GM12892 (cell line): ENCODE measurements around the gene KCNJ1.

Experiments used
- DNase-seq: peaks from one replicate; pipeline ENCODE4 v3.0.0; 2011; ENCODE audit not compliant: insufficient read length
- FAIRE-seq: peaks from 2 replicates; lab custom pipeline; 2011; peaks lifted over from hg19 to GRCh38; lab: Jason Lieb, UNC
- POLR2A ChIP-seq: IDR thresholded peaks from 2 replicates; pipeline ENCODE4 v1.6.1; 2011; ENCODE audit warnings: low read depth, low read length, control low read depth
- POLR2AphosphoS5 ChIP-seq: IDR thresholded peaks from 2 replicates; pipeline ENCODE4 v1.6.1; 2011; ENCODE audit warnings: low read depth, low read length, control low read depth
- TAF1 ChIP-seq: IDR thresholded peaks from 2 replicates; pipeline ENCODE4 v1.6.1; 2011; ENCODE audit warnings: low read depth, mild to moderate bottlenecking, control low read depth, low read length, borderline replicate concordance

The KCNJ1 gene

DNA sequence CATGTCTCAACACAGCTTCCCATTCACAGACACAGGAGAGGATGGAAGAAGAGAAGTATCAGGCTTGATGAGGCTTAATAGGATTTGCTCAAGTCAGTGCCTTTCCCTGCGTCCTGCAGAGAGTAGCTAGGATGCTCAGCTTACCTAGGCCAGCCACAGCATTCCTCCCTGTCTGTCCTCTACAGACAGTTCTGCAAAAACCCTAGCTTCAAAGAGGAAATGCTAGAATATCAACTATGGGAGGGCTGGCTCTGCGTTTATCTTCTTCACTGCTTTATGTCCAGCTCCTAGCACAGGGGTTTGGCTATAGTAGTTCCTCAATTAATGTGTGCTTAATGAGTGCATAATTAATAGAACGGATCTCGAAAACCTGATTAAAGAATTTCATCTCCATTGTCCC lies 40.5 kb upstream of the KCNJ1 start:
- DNase-seq = no peak
- TF ChIP-seq POLR2AphosphoS5 (no peak), POLR2A (no peak), TAF1 (no peak)
- FAIRE-seq = no peak

DNA sequence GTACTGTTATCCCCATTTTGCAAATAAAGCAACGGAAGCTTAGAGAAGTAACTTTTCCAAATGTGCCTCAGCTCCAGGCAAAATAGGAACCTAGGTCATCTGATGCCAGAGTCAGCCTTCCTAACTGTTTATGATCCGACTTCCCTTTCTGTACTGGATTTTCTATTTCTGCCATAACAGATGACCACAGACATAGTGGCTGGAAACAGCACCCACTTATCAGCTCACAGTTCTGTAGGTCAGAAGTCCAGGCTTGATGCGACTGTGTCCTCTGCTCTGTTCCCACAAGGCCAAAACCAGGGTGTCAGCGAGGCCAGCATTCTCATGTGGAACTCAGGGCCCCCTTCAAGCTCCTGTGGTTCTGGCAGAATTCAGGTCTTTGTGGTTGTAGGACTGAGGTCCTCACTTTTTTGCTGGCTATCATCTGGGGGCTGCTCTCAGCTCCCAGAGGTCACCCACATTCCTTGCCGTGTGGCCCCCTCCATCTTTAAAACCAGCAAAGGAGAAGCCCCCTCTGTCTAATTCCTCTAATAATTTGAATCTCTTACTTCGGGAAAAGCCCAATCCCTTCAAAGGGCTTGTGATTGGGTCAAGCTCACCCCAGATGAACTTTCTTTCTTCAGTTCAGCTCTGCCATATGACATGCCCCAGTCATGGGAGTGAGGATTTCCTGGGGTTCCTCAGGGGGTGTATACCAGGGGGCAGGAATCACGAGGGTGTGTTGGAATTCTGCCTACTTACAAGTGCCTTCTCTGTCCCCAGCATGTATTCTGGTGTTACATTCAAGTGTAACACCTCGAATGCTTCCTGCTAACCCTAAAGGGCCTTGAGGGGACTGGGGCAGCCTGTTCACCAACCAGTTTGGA lies 39.3 kb upstream of the KCNJ1 start:
- TF ChIP-seq TAF1 (no peak), POLR2A (no peak), POLR2AphosphoS5 (no peak)
- DNase-seq (no peak), FAIRE-seq (no peak)

- peak; percentile 72 for FAIRE-seq
- TF ChIP-seq POLR2A (no peak), POLR2AphosphoS5 (no peak), TAF1 (no peak)
- DNase-seq = peak; percentile 46
Observed at GRCh38 chr11:128905345-128906184, 38.5 kb upstream of the KCNJ1 start.

DNA sequence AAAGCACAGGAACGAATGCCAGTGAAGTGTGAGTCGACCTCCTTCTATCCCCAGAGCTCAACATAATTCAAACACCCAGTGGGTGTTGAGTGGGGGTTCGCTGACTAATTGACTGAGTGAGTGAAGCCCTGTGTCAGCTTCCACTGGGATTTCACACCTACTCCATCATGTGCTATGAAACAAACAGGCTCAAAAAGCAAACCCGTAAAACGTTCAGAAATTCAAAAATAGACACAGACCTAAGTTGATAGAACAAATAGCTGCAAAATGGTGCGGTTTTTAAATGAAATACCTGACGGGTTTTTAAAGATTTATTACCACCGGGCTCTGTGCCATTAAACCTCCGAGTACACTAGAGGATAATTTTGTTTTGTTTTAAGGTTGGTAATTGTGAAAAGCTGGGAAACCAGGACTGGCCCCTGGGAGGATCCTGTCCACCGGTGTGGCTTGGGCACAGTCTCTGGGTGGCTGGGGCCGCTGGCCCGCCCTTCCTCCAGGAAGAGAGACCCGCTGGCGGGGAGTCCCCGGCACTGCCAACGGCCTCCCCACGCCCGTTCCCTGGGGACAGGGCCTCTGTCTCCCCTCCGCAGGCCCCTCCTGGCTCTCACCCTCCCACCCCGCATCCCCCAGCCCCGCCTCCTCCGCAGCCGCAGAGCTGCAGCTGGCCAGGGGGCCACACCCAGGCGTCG lies 37.7 kb upstream of the KCNJ1 start:
- peak; percentile 41 for DNase-seq
- no peak for FAIRE-seq
- TF ChIP-seq POLR2AphosphoS5 = no peak
- TF ChIP-seq POLR2A = no peak
- no peak for TF ChIP-seq TAF1

- FAIRE-seq = no peak
- DNase-seq = no peak
- TF ChIP-seq POLR2A (no peak), TAF1 (no peak), POLR2AphosphoS5 (no peak)
Observed at GRCh38 chr11:128904303-128904655, 37.2 kb upstream of the KCNJ1 start.

DNA sequence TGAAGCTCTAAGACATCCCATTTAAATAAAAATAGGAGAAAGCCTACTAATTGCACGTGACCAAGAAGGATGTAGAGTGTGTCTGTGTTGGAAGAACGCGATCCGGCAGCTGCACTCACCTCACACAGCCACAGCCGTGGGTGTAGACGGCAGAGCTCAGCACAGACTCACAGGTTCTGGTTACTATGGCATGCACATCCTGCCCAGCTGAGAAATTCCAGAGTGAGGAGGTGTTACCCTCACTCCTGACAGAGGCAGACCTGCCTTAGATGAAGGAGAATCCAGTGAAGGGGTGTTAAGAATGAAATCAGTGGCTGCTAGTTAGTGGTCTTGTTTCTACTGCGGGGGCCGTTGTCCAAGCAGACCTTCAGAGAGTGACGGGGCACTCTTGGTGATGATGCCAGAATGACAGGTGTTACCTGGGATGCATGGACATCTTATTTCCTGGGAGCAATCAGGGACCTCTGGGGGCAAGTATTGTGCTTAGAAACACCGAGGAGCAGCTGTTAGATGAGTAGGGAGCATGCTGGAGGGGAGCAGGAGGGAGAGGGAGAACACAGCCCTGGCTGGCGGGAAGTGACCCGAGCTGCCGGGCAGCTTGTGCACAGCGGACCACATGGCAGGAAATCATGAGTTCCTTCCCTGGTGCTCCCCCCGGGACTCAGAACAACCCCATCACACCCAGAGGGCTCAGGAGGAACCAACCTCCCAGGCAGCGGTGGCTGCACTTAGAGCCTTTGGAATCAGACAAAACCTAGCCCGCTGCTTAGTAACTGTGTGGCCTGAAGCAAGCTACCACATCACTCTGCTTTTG lies 36.4 kb upstream of the KCNJ1 start:
- DNase-seq (no peak), FAIRE-seq (no peak)
- no peak for TF ChIP-seq POLR2AphosphoS5

- DNase-seq (no peak), FAIRE-seq (no peak)
- TF ChIP-seq POLR2AphosphoS5 (no peak), TAF1 (no peak), POLR2A (no peak)
Observed at GRCh38 chr11:128902515-128903066, 35.5 kb upstream of the KCNJ1 start.

DNA sequence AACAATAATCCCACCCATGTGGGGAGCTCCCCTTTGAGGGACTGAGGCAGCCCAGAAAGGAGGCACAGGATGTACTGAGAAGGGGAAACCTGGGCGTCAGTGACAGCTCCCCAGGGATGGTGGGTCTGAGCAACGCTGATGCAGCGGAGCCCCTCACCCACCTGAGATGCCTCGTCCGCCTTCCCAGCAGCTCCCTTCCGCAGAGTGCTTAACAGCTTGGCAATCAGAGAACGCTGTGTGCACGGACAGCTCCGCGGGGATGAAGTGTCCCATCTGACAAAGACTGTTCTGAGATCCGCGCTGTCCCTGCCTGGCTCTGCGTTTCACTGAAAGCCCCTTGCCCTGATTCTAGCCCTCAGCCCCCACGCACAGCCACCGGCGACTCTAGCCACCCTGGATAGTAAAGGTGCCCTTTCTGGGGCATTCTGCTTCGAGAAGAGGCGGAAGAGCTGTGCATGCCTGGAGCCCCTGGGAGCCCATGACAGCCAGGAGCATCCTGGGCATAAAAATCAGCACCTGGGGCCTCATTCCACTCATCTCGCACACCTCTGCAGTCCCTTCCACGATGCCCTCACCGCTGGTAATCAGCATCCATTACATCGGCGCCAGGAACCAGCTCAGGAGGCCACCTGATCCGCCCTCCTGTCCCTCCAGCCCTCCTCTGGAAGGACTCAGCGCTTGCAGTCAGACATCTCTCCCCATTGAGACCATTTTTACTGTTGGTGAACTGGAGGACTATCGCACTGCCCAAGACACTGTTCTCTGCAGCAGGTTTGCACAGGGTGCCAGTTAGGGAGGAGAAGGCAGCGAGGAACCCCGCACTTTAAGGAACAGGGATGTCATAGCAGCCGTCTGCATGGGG lies 34.8 kb upstream of the KCNJ1 start:
- FAIRE-seq (no peak), DNase-seq (no peak)

DNA sequence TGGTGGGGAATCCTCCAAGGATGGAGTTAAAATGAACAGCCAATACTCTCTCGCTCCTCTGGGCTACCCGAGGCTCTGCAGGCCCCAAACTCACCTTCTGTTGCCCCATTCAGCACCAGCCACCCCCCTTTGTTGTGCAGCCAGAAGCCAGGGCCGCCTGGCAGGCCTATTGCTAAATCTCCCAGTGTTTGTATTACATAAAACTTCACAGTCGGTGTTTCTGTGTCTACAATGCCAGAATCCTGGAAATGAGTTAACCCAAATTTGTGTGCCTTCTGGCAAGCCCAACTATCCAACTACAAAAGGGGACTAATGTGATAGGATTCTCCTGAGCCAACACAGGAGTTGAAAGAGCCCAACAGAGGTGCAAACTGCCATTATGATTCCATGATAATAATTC lies 33.4 kb upstream of the KCNJ1 start:
- TF ChIP-seq POLR2A = no peak
- no peak for TF ChIP-seq TAF1
- TF ChIP-seq POLR2AphosphoS5 = no peak
- DNase-seq (no peak), FAIRE-seq (no peak)

More for the DNA sequence above, 34.8 kb upstream of the KCNJ1 start:
- TF ChIP-seq POLR2AphosphoS5 = no peak
- no peak for TF ChIP-seq TAF1
- TF ChIP-seq POLR2A = no peak
